ENCODE results near the gene CBR3. TPM values are rescaled to one million over a fixed set of nuclear protein-coding genes. Genes with fewer than 3 reads are reported as not detected.
"Not testable (repeated sequence)": the region's sequence is repeated elsewhere in the genome, so short reads cannot be mapped to it uniquely, and the experiment has no call there.

Gene CBR3
- total RNA-seq, 1 donor from 2014 or later: 12.8 TPM

GRCh38 chr21:36141513-36141925 is 6.6 kb downstream of the CBR3 start:
- DNase-seq (ENCODE audit: low read depth): peak; percentile 76
- TF ChIP-seq, protein P1, sequence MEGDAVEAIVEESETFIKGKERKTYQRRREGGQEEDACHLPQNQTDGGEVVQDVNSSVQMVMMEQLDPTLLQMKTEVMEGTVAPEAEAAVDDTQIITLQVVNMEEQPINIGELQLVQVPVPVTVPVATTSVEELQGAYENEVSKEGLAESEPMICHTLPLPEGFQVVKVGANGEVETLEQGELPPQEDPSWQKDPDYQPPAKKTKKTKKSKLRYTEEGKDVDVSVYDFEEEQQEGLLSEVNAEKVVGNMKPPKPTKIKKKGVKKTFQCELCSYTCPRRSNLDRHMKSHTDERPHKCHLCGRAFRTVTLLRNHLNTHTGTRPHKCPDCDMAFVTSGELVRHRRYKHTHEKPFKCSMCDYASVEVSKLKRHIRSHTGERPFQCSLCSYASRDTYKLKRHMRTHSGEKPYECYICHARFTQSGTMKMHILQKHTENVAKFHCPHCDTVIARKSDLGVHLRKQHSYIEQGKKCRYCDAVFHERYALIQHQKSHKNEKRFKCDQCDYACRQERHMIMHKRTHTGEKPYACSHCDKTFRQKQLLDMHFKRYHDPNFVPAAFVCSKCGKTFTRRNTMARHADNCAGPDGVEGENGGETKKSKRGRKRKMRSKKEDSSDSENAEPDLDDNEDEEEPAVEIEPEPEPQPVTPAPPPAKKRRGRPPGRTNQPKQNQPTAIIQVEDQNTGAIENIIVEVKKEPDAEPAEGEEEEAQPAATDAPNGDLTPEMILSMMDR (conservative IDR thresholded peaks at IDR 0.05; ENCODE audit: low read depth, low read length): peak; percentile 93
- H3K4me3 ChIP-seq (ENCODE audit: low read depth, low read length): no peak overlapping the region

- not testable (repeated sequence) for DNase-seq (ENCODE audit: low read depth); H3K4me3 ChIP-seq (ENCODE audit: low read depth, low read length)
These were observed 9.4 kb downstream of the CBR3 start for GRCh38 chr21:36144233-36144632.

GRCh38 chr21:36145259-36145658 is 10.4 kb downstream of the CBR3 start:
- no peak overlapping the region for H3K4me3 ChIP-seq (ENCODE audit: low read depth, low read length)
- DNase-seq (ENCODE audit: low read depth): no peak
- TF ChIP-seq, protein P1 (conservative IDR thresholded peaks at IDR 0.05; ENCODE audit: low read depth, low read length): no peak

DNA sequence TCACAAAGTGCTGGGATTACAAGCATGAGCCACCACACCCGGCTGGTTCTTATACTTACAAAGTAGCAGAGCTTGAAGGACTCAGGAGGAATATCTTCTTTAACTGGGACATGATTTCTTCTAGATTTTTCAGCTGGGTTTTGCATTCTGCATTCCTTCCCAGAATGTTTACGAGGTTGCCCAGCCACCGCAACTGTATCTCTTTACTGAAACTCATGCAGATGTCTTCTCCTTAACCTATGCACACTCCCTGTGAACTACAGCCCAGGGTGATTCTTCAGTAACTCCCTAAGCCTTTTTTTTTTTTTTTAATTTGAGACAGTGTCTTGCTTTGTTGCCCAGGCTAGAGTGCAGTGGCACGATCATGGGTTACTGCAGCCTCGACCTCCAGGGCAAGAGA is 13.0 kb downstream of the CBR3 start:
- TF ChIP-seq, protein P1 (conservative IDR thresholded peaks at IDR 0.05; ENCODE audit: low read depth, low read length): no peak
- no peak for DNase-seq (ENCODE audit: low read depth)
- H3K4me3 ChIP-seq (ENCODE audit: low read depth, low read length): no peak overlapping the region

DNA sequence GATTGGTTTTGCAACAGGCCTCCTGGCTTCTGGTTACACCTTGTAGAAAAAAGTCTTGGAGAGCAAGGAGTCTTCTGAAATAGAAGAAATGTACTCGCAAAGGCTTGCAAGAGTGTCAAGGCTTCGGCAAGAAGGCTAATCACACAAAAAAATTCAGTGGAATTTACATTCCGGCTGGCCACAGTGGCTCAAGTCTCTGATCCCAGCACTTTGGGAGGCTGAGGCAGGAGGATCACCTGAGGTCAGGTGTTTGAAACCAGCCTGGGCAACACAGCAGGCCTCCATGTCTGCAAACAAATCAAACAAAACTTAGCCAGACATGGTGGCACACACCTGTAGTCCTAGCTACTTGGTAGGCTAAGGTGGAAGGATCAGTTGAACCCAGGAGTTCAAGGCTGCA is 14.0 kb downstream of the CBR3 start:
- TF ChIP-seq, protein P1 (conservative IDR thresholded peaks at IDR 0.05; ENCODE audit: low read depth, low read length): no peak
- no peak for DNase-seq (ENCODE audit: low read depth)
- no peak overlapping the region for H3K4me3 ChIP-seq (ENCODE audit: low read depth, low read length)

DNA sequence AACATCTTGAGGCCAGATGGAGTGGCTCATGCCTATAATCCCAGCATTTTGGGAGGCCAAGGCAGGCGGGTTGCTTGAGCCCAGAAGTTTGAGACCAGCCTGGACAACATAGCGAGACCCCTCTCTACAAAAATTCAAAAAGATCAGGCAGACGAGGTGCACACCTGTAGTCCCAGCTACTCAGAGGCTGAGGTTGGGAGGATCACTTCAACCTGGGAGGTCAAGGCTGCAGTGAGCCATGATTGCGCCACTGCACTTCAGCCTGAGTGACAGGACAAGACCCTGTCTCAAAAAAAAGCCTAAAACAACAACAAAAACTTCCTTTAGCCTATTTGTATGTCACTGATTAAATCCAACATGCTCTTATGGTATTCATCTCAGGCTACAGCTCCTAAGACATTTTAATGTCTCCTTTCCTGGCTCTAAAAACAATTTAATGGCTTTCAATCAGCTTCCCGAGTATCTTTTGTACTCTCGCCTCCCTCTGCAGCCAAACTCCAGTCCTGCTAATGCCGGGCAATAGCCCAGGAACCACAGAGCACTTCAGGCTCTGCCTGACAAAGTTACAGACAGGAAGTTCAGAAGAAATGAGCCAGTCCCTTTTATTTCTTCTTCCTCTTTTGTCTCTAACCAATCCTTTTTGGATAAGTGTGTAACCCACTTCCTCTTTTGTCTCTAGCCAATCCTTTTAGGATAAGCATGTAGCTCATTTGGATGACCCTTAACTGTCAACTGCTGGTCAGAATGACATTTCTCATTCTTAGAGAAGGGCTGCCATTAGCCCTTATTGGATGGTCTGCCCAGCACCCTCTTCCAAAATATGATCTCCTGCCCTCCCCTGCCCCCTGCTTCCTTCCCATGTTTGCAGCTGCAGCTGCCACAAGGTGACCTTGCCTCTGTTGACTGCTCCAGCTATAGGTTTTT is 15.2 kb downstream of the CBR3 start:
- TF ChIP-seq, protein P1 (conservative IDR thresholded peaks at IDR 0.05; ENCODE audit: low read depth, low read length): no peak
- no peak overlapping the region for H3K4me3 ChIP-seq (ENCODE audit: low read depth, low read length)
- no peak for DNase-seq (ENCODE audit: low read depth)

- TF ChIP-seq, protein P1 (conservative IDR thresholded peaks at IDR 0.05; ENCODE audit: low read depth, low read length): no peak
- DNase-seq (ENCODE audit: low read depth): no peak
- peak overlapping the region; percentile 70 for H3K4me3 ChIP-seq (ENCODE audit: low read depth, low read length)
These were observed 20.9 kb downstream of the CBR3 start for GRCh38 chr21:36155603-36156338.

Data from epithelial cell of proximal tubule (primary cell).